WERI-Rb-1 (cell line): ENCODE measurements around the gene PTPRCAP.

ENCODE experiments used
- DNase-seq: peaks from one replicate; pipeline ENCODE4 v3.0.0-alpha.2; 2020
- H3K27ac ChIP-seq: fragments of 250-450 bp; sonication (Bioruptor Pico); 2 replicates; pipeline ENCODE4 v1.5.1; 2020; ENCODE audit warnings: mild to moderate bottlenecking, moderate library complexity
- H3K27me3 ChIP-seq: fragments of 250-450 bp; sonication (Bioruptor Pico); 2 replicates; pipeline ENCODE4 v1.5.1; 2021; ENCODE audit warnings: mild to moderate bottlenecking, low read depth, moderate library complexity; ENCODE audit not compliant: insufficient read depth, severe bottlenecking
- H3K36me3 ChIP-seq: fragments of 250-450 bp; sonication (Bioruptor Pico); 2 replicates; pipeline ENCODE4 v1.5.1; 2020; ENCODE audit warnings: mild to moderate bottlenecking, moderate library complexity
- H3K4me3 ChIP-seq: 2 replicates; pipeline ENCODE4 v1.5.1; 2011; ENCODE audit warnings: low read depth, mild to moderate bottlenecking, control low read depth, low read length
- H3K9me3 ChIP-seq: fragments of 250-450 bp; sonication (Bioruptor Pico); 2 replicates; pipeline ENCODE4 v1.5.1; 2021; ENCODE audit warnings: mild to moderate bottlenecking, moderate library complexity; ENCODE audit not compliant: severe bottlenecking
- TF ChIP-seq, protein P1 (sequence below): IDR thresholded peaks from 2 replicates; pipeline ENCODE4 v1.5.1; 2011; ENCODE audit warnings: low read depth, mild to moderate bottlenecking, control low read depth, inconsistent platforms, low read length

PTPRCAP gene

DNA sequence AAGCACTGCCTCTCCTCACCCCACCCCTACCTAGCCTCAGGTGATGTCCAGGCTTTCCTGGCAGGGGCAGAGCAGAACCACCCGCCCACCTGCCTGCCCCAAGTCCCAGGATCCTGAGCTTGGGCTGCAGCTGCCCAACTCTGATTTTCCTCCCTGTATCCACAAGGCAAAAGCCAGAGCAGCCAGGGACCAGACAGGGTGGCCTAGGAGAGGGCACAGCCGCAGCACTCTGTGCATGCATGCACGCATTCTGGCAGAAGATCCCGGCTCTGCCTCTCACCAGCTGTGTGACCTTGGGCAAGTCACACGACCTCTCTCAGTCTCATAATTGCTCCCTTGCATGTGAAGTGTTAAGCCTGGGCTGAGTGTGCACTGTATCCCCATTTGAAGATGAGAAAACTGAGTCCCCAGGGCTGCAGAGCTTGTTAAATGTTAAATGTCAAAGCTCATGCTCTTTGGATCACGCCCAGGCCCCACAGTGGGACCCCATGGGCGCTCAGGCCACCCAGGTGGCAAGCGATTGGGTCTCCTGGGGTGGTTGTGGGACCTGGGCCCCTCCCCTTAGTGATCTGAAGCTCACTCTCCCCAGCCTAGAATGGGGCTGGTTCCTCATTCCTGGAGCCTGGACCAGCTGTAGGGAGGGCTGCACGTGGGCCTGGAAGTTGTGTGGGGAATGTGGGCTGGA lies 24.8 kb downstream of the PTPRCAP start:
- no peak overlapping the region for H3K27ac ChIP-seq
- TF ChIP-seq, protein P1, sequence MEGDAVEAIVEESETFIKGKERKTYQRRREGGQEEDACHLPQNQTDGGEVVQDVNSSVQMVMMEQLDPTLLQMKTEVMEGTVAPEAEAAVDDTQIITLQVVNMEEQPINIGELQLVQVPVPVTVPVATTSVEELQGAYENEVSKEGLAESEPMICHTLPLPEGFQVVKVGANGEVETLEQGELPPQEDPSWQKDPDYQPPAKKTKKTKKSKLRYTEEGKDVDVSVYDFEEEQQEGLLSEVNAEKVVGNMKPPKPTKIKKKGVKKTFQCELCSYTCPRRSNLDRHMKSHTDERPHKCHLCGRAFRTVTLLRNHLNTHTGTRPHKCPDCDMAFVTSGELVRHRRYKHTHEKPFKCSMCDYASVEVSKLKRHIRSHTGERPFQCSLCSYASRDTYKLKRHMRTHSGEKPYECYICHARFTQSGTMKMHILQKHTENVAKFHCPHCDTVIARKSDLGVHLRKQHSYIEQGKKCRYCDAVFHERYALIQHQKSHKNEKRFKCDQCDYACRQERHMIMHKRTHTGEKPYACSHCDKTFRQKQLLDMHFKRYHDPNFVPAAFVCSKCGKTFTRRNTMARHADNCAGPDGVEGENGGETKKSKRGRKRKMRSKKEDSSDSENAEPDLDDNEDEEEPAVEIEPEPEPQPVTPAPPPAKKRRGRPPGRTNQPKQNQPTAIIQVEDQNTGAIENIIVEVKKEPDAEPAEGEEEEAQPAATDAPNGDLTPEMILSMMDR, result no peak

DNA sequence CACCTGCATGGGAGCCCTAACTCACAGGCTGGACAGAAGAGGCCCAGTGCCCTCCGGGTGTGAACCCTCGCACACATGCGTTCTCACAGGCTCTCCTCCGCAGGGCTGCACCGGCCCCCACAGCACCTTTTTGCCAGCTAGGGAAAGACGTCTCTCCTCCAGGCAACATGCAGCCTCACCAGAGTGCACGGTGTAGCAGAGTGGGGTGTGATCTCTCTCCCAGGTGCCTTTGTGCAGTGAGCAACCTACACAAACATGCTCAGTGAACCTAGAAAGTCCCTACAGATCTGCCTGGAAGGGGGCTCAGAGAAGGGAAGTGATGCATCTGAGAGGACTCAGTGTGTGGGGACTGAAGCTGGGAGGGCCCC lies 25.7 kb downstream of the PTPRCAP start:
- TF ChIP-seq, protein P1, result no peak
- no peak overlapping the region for H3K27ac ChIP-seq
- H3K4me3 ChIP-seq, result no peak overlapping the region

More for the DNA sequence above, 24.8 kb downstream of the PTPRCAP start:
- H3K36me3 ChIP-seq, result no peaks in the 10 kb centered on the region
- no peak for DNase-seq
- H3K4me3 ChIP-seq, result no peak overlapping the region
- H3K27me3 ChIP-seq, result no peaks in the 10 kb centered on the region
- H3K9me3 ChIP-seq, result no peaks in the 10 kb centered on the region

DNA sequence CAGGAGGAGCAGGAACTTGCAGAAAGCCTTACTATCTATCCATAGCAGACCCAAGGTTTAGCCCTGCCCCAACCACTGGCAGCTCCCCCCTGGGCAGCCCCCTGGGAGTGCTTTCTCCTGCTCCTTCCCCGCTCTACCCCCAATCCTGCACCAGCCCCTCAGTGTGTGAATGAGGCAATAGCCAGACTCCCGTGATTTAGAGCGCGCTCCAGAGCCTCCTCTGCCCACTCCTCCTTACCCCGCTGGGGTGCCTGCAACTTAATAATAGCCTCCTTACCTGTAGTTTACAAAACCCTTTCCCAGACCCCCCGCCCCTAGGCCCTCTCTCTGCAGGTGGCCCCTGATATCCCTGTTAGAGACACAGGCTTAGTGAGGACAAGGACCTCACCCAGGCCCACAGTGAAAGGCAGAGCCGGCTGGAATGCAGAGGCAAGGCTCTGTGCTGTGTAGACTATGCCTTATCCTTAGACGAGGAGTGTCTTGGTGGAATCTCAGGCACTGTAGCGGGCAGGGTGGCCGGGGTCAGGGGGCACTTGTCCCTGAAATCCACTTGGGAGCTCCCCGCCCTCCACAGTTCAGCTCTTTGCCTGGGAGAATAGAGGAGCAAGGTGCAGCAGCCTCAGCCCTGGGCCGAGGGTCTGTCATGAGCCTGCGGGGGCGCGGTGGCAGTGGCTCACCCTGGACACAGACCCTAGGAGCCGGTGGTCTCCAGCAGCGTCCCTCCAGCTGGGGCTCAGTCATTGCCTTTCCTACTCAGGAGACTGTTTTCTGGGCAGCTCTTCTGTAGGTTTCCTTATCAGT lies 26.3 kb downstream of the PTPRCAP start:
- no peak for DNase-seq
- Histone ChIP-seq H3K9me3 (no peaks in the 10 kb centered on the region), H3K36me3 (no peaks in the 10 kb centered on the region), H3K4me3 (no peak overlapping the region), H3K27ac (no peak overlapping the region), H3K27me3 (no peaks in the 10 kb centered on the region)
- TF ChIP-seq, protein P1, result no peak

More for the DNA sequence above, 25.7 kb downstream of the PTPRCAP start:
- no peak for DNase-seq
- H3K36me3 ChIP-seq, result no peaks in the 10 kb centered on the region
- no peaks in the 10 kb centered on the region for H3K9me3 ChIP-seq
- no peaks in the 10 kb centered on the region for H3K27me3 ChIP-seq

DNA sequence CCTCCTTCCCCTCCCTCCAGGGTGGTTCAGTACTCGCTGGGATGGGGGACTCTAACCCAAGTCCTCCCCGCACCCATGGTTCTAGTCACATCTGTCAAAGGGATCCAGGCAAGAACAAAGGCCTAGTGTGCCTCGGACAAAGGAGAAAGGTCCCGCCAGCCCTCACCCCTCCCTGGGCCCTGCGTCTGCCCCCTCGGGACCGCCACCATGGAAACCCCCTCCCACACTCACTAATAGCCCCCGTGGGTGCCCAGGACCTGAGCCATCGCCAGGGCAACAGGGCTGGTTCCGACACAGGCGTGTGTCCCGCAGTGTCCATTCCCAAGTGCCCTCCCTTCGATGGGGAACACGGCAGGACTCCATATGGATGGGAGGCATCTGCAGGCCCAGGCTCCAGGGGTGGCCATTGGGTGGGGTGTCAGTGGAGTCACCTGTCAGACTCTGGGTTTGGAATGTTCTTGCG lies 27.1 kb downstream of the PTPRCAP start:
- no peaks in the 10 kb centered on the region for H3K36me3 ChIP-seq
- H3K9me3 ChIP-seq, result no peaks in the 10 kb centered on the region
- no peak overlapping the region for H3K4me3 ChIP-seq
- H3K27me3 ChIP-seq, result no peaks in the 10 kb centered on the region
- TF ChIP-seq, protein P1, result no peak
- no peak for DNase-seq
- no peak overlapping the region for H3K27ac ChIP-seq

DNA sequence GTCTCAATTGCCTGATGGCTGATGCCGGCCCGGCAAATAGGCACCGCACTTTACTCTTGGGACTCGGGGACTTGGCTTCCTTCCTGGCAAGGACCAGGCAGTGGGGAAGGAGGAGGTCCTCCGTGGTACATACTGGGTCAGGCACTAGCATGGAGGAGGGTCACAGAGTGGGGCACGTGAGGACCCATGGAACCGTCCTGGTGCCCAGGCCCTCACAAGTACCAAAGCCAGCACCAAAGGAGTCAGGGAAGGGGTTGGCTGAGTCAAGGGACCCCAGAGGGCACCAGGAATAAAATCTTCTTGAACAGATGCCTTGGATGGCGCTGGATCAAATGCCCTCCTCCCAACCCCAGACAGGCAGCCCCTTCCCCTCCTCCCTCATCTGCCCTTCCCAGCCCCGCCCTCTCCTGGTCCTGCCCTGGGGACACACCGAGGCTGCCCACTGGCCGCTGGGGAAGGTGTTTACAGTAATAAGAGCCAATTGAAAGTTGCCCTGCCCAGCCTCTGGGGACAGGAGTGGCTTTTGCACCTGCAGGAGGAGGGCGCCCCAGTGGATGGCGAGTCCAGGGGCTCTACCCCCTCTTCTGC lies 27.6 kb downstream of the PTPRCAP start:
- H3K4me3 ChIP-seq, result no peak overlapping the region
- DNase-seq, result peak; percentile 43
- no peak overlapping the region for H3K27ac ChIP-seq
- no peaks in the 10 kb centered on the region for H3K36me3 ChIP-seq
- no peaks in the 10 kb centered on the region for H3K27me3 ChIP-seq
- TF ChIP-seq, protein P1, result no peak
- no peaks in the 10 kb centered on the region for H3K9me3 ChIP-seq
